ENCODE results near the gene PEAK1.

Gene PEAK1

DNA sequence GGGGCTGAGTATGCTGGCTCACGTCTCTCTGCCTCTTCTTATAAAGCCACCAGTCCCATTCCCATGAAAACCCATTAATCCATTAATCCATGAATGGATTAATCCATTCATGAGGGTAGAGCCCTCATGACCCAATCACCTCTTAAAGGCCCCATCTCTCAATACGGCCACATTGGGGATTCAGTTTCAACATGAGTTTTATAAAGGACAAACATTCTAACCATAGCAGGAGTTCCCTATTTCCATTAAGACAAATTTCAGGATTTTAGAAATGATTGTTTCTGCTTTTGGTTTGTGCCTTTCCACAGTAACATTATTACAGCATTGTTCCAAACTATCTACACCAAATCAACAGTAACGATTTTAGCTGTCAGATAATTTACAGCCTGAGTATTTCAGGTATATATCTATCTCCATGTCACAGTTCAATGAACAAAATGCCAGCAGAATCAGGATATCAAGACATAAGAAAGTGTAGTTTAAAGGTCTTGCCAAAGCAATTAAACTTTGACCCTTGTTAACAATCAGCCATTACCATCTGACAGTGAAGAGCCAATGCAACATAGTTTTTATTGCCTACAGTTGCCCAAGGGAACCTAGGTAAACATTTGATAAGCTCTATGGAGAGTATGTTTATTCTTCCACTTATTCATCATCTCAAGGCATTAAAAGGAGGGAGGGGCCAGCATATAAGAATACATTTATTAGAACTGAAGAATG, 352.8 kb downstream of the PEAK1 start:
- no peak for TF ChIP-seq CTCF (conservative IDR thresholded peaks at IDR 0.05; ENCODE audit: low read depth, low read length)
- DNase-seq (ENCODE audit: low read depth): no peak
- no peak overlapping the region for H3K4me3 ChIP-seq (ENCODE audit: low read depth, low read length)

- TF ChIP-seq CTCF (conservative IDR thresholded peaks at IDR 0.05; ENCODE audit: low read depth, low read length): no peak
- DNase-seq (ENCODE audit: low read depth): peak; percentile 70
- H3K4me3 ChIP-seq (ENCODE audit: low read depth, low read length): no peak overlapping the region
Observed at GRCh38 chr15:77064539-77065308, 355.2 kb downstream of the PEAK1 start.

DNA sequence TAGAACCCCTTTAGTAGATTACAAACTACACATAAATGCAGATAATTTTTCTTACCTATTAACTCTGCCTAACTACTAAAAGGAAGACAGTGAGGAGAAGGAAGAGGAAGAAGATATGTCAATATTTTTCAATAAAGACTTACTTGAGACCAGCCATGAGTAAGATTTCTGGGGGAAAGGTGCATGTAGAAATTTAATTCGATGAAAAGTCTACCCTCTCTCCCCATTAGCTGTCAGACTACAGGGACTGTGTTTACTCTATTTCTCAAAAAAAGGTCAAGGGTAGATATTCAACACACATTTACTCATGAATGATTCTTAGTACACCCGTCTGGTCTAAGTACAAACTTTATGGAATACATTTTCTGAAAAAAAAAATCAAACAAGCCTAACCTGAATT, 355.8 kb downstream of the PEAK1 start:
- DNase-seq (ENCODE audit: low read depth): no peak
- TF ChIP-seq CTCF (conservative IDR thresholded peaks at IDR 0.05; ENCODE audit: low read depth, low read length): no peak
- H3K4me3 ChIP-seq (ENCODE audit: low read depth, low read length): no peak overlapping the region

- H3K4me3 ChIP-seq (ENCODE audit: low read depth, low read length): no peak overlapping the region
- no peak for TF ChIP-seq CTCF (conservative IDR thresholded peaks at IDR 0.05; ENCODE audit: low read depth, low read length)
- DNase-seq (ENCODE audit: low read depth): no peak
Observed at GRCh38 chr15:77063249-77063648, 356.7 kb downstream of the PEAK1 start.

DNA sequence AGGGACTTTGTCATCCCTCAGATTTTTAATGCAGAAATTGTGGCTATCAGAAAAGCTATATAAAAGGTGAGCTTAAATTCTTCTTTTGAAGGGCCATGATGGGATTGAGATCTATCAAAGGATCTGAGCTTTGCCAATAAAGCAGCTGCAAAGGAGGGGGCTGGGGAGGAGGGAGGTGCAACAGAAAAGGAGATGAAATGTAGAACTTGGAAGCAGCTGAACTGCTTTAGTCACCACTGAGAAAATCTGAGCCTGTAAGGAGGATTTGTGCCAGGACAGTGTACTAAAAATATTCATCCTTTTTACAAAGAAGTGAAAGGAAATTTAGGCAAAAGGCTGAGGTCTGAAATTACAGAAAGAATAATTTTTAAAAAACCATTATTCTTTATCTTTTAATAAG, 359.4 kb downstream of the PEAK1 start:
- no peak for TF ChIP-seq CTCF (conservative IDR thresholded peaks at IDR 0.05; ENCODE audit: low read depth, low read length)
- DNase-seq (ENCODE audit: low read depth): peak; percentile 68
- H3K4me3 ChIP-seq (ENCODE audit: low read depth, low read length): no peak overlapping the region

GRCh38 chr15:77059786-77060361, 360.0 kb downstream of the PEAK1 start:
- peak; percentile 52 for DNase-seq (ENCODE audit: low read depth)
- TF ChIP-seq CTCF (conservative IDR thresholded peaks at IDR 0.05; ENCODE audit: low read depth, low read length): no peak
- H3K4me3 ChIP-seq (ENCODE audit: low read depth, low read length): no peak overlapping the region
